PC-3 (cell line): ENCODE measurements around the gene C22orf15.

Source experiments
- EZH2 ChIP-seq: fragments of 300-600 bp; sonication (generic); IDR thresholded peaks from one replicate; pipeline ENCODE4 v1.6.1; 2017; ENCODE audit warnings: antibody characterized with exemption, mild to moderate bottlenecking, low read length; ENCODE audit not compliant: unreplicated experiment
- EZH2phosphoT487 ChIP-seq: fragments of 300-600 bp; sonication (generic); IDR thresholded peaks from 2 replicates; pipeline ENCODE4 v1.6.1; 2018; ENCODE audit warnings: mild to moderate bottlenecking, antibody characterized with exemption, low read length, borderline replicate concordance
- TF ChIP-seq, protein P1 (sequence below): fragments of 300-600 bp; sonication (generic); conservative IDR thresholded peaks from 2 replicates; pipeline ENCODE4 v1.5.1; 2017; ENCODE audit warnings: antibody characterized with exemption, low read depth, mild to moderate bottlenecking, low read length

DNA sequence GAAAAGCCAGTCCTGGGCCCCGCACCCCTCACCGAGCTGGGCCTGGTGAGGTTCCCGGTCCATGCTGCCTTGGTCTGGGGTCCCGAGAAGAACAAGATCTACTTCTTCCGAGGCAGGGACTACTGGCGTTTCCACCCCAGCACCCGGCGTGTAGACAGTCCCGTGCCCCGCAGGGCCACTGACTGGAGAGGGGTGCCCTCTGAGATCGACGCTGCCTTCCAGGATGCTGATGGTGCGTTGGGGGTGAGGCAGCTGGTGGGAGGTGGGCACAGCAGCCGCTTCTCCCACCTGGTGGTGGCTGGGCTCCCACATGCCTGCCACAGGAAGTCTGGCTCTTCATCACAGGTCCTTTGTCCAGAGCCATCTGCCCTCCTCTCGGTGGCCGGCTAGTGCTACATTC lies 19.5 kb downstream of the C22orf15 start:
- TF ChIP-seq, protein P1, sequence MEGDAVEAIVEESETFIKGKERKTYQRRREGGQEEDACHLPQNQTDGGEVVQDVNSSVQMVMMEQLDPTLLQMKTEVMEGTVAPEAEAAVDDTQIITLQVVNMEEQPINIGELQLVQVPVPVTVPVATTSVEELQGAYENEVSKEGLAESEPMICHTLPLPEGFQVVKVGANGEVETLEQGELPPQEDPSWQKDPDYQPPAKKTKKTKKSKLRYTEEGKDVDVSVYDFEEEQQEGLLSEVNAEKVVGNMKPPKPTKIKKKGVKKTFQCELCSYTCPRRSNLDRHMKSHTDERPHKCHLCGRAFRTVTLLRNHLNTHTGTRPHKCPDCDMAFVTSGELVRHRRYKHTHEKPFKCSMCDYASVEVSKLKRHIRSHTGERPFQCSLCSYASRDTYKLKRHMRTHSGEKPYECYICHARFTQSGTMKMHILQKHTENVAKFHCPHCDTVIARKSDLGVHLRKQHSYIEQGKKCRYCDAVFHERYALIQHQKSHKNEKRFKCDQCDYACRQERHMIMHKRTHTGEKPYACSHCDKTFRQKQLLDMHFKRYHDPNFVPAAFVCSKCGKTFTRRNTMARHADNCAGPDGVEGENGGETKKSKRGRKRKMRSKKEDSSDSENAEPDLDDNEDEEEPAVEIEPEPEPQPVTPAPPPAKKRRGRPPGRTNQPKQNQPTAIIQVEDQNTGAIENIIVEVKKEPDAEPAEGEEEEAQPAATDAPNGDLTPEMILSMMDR, result no peak
- TF ChIP-seq EZH2 (no peak), EZH2phosphoT487 (no peak)
